Keratinocyte (primary cell): Measurements from ENCODE around the gene HSDL2. TPM values are rescaled to one million over a fixed set of nuclear protein-coding genes. Genes with fewer than 3 reads are reported as not detected.

ENCODE experiments used
- DNase-seq: peaks from one replicate; pipeline ENCODE4 v3.0.0-alpha.2; 2011; ENCODE audit warnings: low read depth, missing footprints, low spot score
- FAIRE-seq: peaks from 2 replicates; lab custom pipeline; 2011; peaks lifted over from hg19 to GRCh38; lab: Jason Lieb, UNC
- H2AFZ ChIP-seq: 2 replicates; pipeline ENCODE4 v1.6.0; 2012; ENCODE audit warnings: low read length, control low read depth, inconsistent platforms; ENCODE audit not compliant: control insufficient read depth
- H3K27ac ChIP-seq: 2 replicates; pipeline ENCODE4 v1.5.1; 2011; ENCODE audit warnings: low read length; ENCODE audit not compliant: control insufficient read depth, insufficient read depth
- H3K27me3 ChIP-seq: 3 replicates; pipeline ENCODE4 v1.6.0; 2011; ENCODE audit warnings: low read length; ENCODE audit not compliant: control insufficient read depth, insufficient read depth; ENCODE audit errors: extremely low read depth
- H3K36me3 ChIP-seq, 2 experiments: 2 replicates in 1 of 2; 3 replicates in 1 of 2; pipeline ENCODE4 v1.5.1; 2011; ENCODE audit warnings: low read length in 2 of 2, mild to moderate bottlenecking in 1 of 2; ENCODE audit not compliant: control insufficient read depth in 2 of 2, insufficient read depth in 2 of 2; ENCODE audit errors: extremely low read depth in 1 of 2
- H3K4me1 ChIP-seq: 3 replicates; pipeline ENCODE4 v1.5.1; 2011; ENCODE audit warnings: low read length; ENCODE audit not compliant: control insufficient read depth, insufficient read depth; ENCODE audit errors: extremely low read depth
- H3K4me2 ChIP-seq: 3 replicates; pipeline ENCODE4 v1.6.0; 2011; ENCODE audit warnings: low read depth, low read length; ENCODE audit not compliant: control insufficient read depth, insufficient read depth; ENCODE audit errors: extremely low read depth
- H3K4me3 ChIP-seq, 3 experiments: fragments of 200-600 bp in 1 of 3; sonication (generic) in 1 of 3; 2 replicates in 2 of 3; 3 replicates in 1 of 3; pipeline ENCODE4 v1.5.1; 2011 to 2016; ENCODE audit warnings: low read length in 3 of 3, mild to moderate bottlenecking in 3 of 3, control low read depth in 2 of 3, inconsistent platforms in 1 of 3, low read depth in 1 of 3, mixed read lengths in 1 of 3, mixed run types in 1 of 3, moderate library complexity in 1 of 3; ENCODE audit not compliant: control insufficient read depth in 2 of 3, insufficient read depth in 2 of 3; ENCODE audit errors: extremely low read depth in 1 of 3
- H3K79me2 ChIP-seq: 2 replicates; pipeline ENCODE4 v1.6.0; 2012; ENCODE audit warnings: low read length; ENCODE audit not compliant: control insufficient read depth, insufficient read depth
- H3K9ac ChIP-seq: 3 replicates; pipeline ENCODE4 v1.6.0; 2011; ENCODE audit warnings: low read length; ENCODE audit not compliant: control insufficient read depth, insufficient read depth; ENCODE audit errors: extremely low read depth
- H3K9me1 ChIP-seq: 3 replicates; pipeline ENCODE4 v1.6.0; 2011; ENCODE audit warnings: low read length; ENCODE audit not compliant: control insufficient read depth, insufficient read depth; ENCODE audit errors: extremely low read depth
- H3K9me3 ChIP-seq: 2 replicates; pipeline ENCODE4 v1.5.1; 2012; ENCODE audit warnings: low read depth, low read length; ENCODE audit not compliant: control insufficient read depth
- H4K20me1 ChIP-seq: 3 replicates; pipeline ENCODE4 v1.6.0; 2011; ENCODE audit warnings: low read length; ENCODE audit not compliant: control insufficient read depth, insufficient read depth; ENCODE audit errors: extremely low read depth
- CTCF ChIP-seq, 3 experiments: IDR thresholded peaks in 1 of 3; conservative IDR thresholded peaks in 1 of 3; optimal IDR thresholded peaks in 1 of 3; 2 replicates in 2 of 3; 3 replicates in 1 of 3; pipeline versions ENCODE3 to v1.5.1; 2011; ENCODE audit warnings: low read length in 3 of 3, mild to moderate bottlenecking in 3 of 3, moderate library complexity in 2 of 3, control low read depth in 1 of 3, inconsistent platforms in 1 of 3; ENCODE audit not compliant: insufficient read depth in 2 of 3; ENCODE audit errors: extremely low read depth in 1 of 3
- EZH2 ChIP-seq: IDR thresholded peaks from one replicate; pipeline ENCODE4 v1.6.1; 2012; ENCODE audit warnings: inconsistent platforms, mild to moderate bottlenecking, low read length, moderate library complexity
- dilution Hi-C: fragments of 300-500 bp; cut with MboI; formaldehyde crosslinking; loops from one replicate; pipeline ENCODE4 v1.7.0; 2020; ENCODE audit warnings: low sequenced_read_pairs; ENCODE audit not compliant: extremely low pct_ligation_motif_present
- polyA plus RNA-seq, 5 experiments: library from polyadenylated mRNA; depleted of rRNA in 3 of 5; stranded (reverse) in 3 of 5; stranded (forward) in 1 of 5; unstranded in 1 of 5; fragments of >200 nt; gene quantifications; 1 replicate in 1 of 5; 2 replicates in 3 of 5; 3 replicates in 1 of 5; pipeline versions ENCODE4 v1.2.1 to v1.2.3, GENCODE V29; 2011 to 2012; ENCODE audit warnings: missing spikeins in 2 of 5, low read depth in 1 of 5, low replicate concordance in 1 of 5

HSDL2 gene
- polyA plus RNA-seq, 1 donor (not counting 4 experiments of a cell fraction or from before 2014, with no cell fraction given): 27.6 TPM

- H3K4me1 ChIP-seq: peaks cover 4% of the 10 kb centered on the region
- no peak for FAIRE-seq
- dilution Hi-C loops: no loop called here
- no peak overlapping the region for H3K27ac ChIP-seq
- H3K9me3 ChIP-seq: no peaks in the 10 kb centered on the region
- H3K79me2 ChIP-seq: no peaks in the 10 kb centered on the region
- no peak overlapping the region for H2AFZ ChIP-seq
- no peak overlapping the region for H3K9ac ChIP-seq
- H4K20me1 ChIP-seq: no peaks in the 10 kb centered on the region
- H3K4me2 ChIP-seq: no peak overlapping the region
- no peaks in the 10 kb centered on the region for H3K9me1 ChIP-seq
- no peak for DNase-seq
- H3K36me3 ChIP-seq: peaks cover 0 to 1% of the 10 kb centered on the region in 2 experiments
- H3K4me3 ChIP-seq: no peak overlapping the region
- no peak for TF ChIP-seq CTCF (optimal IDR thresholded peaks at IDR 0.05 in 1 of 3, IDR thresholded peaks at IDR 0.05 in 1 of 3, conservative IDR thresholded peaks at IDR 0.05 in 1 of 3; ENCODE audit: extremely low read depth in 1 of 3, insufficient read depth in 2 of 3, low read length in 3 of 3)
- H3K27me3 ChIP-seq: no peaks in the 10 kb centered on the region
Measured at GRCh38 chr9:112408819-112409218, 28.9 kb downstream of the HSDL2 start.

- Histone ChIP-seq H3K4me1 (peaks cover 11% of the 10 kb centered on the region), H3K36me3 (peaks cover 0 to 1% of the 10 kb centered on the region in 2 experiments), H3K4me2 (no peak overlapping the region), H3K9me1 (no peaks in the 10 kb centered on the region), H3K27me3 (no peaks in the 10 kb centered on the region), H2AFZ (no peak overlapping the region), H4K20me1 (no peaks in the 10 kb centered on the region), H3K9me3 (no peaks in the 10 kb centered on the region), H3K27ac (no peak overlapping the region), H3K9ac (no peak overlapping the region), H3K4me3 (no peak overlapping the region), H3K79me2 (no peaks in the 10 kb centered on the region)
- DNase-seq (no peak), FAIRE-seq (no peak)
- TF ChIP-seq EZH2: no peak
- TF ChIP-seq CTCF (optimal IDR thresholded peaks at IDR 0.05 in 1 of 3, IDR thresholded peaks at IDR 0.05 in 1 of 3, conservative IDR thresholded peaks at IDR 0.05 in 1 of 3; ENCODE audit: extremely low read depth in 1 of 3, insufficient read depth in 2 of 3, low read length in 3 of 3): no peak
- dilution Hi-C loops: no loop called here
Measured at GRCh38 chr9:112409758-112410157, 29.9 kb downstream of the HSDL2 start.
